Neutrophil (primary cell): ENCODE results near the gene RAB40C.

ENCODE experiments used
- H3K27ac ChIP-seq: fragments of 200-600 bp; sonication (generic); 2 replicates; pipeline ENCODE4 v1.5.1; 2016; ENCODE audit warnings: mild to moderate bottlenecking, moderate library complexity
- H3K27me3 ChIP-seq: fragments of 200-600 bp; sonication (generic); 2 replicates; pipeline ENCODE4 v1.6.0; 2016; ENCODE audit warnings: mild to moderate bottlenecking
- H3K36me3 ChIP-seq: fragments of 200-600 bp; sonication (generic); 2 replicates; pipeline ENCODE4 v1.5.1; 2017
- H3K4me1 ChIP-seq, 2 experiments: fragments of 200-600 bp in 1 of 2; sonication (generic) in 1 of 2; 1 replicate in 1 of 2; 2 replicates in 1 of 2; pipeline versions ENCODE4 v1.5.1 to v1.6.1; 2013 to 2016; ENCODE audit warnings: low read depth in 1 of 2, low read length in 1 of 2, mild to moderate bottlenecking in 1 of 2, moderate library complexity in 1 of 2; ENCODE audit not compliant: control insufficient read depth in 1 of 2, insufficient read depth in 1 of 2
- H3K4me3 ChIP-seq, 2 experiments: fragments of 200-600 bp in 1 of 2; sonication (generic) in 1 of 2; 1 replicate in 1 of 2; 2 replicates in 1 of 2; pipeline ENCODE4 v1.5.1; 2013 to 2016; ENCODE audit warnings: low read depth in 1 of 2, low read length in 1 of 2, mild to moderate bottlenecking in 1 of 2, moderate library complexity in 1 of 2
- H3K9me3 ChIP-seq: fragments of 200-600 bp; sonication (generic); 2 replicates; pipeline ENCODE4 v1.5.1; 2016
- CTCF ChIP-seq: fragments of 200-600 bp; sonication (generic); IDR thresholded peaks from 2 replicates; pipeline ENCODE4 v1.5.1; 2016; ENCODE audit warnings: antibody characterized with exemption

Gene RAB40C

DNA sequence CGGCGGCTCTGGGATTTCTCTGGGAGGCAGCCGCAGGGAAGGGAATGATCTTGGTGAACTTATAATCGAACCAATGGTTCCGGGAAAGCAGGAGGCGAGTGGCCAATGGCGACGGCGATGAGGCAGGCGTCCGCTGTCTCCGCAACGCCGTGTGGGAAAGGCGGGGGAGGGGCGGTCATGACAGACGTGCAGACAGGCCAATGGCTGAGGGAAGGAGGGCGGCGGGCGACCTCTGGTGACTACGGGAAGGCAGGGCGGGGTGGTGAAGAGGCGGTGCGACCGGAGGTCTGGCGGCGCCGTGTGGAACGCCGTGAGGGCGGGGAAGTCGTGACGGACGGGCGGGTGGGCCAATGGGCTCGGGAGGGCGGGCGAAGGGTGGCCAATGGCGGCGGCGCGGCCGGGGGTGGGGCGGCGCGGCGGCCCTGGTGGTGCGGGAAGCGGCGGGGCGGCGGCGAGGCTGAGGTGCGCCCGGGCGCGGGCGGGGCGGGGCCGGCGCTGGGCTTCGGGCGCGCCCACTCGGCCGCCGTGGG lies at the start of gene RAB40C:
Gene RAB40C (plus strand): TSS at position 409 of the 530 bp plus-strand sequence. CDS start 226 bp downstream, outside the sequence.
- Histone ChIP-seq H3K9me3 (no peaks in the 10 kb centered on the region), H3K4me1 (peaks cover 58 to 61% of the 10 kb centered on the region in 2 experiments), H3K4me3 (peak within 1 kb of the TSS; percentile 79 to 99), H3K36me3 (no peaks in the 10 kb centered on the region), H3K27me3 (peaks cover 12% of the 10 kb centered on the region), H3K27ac (peak within 1 kb of the TSS; percentile 96)
- no peak for TF ChIP-seq CTCF

DNA sequence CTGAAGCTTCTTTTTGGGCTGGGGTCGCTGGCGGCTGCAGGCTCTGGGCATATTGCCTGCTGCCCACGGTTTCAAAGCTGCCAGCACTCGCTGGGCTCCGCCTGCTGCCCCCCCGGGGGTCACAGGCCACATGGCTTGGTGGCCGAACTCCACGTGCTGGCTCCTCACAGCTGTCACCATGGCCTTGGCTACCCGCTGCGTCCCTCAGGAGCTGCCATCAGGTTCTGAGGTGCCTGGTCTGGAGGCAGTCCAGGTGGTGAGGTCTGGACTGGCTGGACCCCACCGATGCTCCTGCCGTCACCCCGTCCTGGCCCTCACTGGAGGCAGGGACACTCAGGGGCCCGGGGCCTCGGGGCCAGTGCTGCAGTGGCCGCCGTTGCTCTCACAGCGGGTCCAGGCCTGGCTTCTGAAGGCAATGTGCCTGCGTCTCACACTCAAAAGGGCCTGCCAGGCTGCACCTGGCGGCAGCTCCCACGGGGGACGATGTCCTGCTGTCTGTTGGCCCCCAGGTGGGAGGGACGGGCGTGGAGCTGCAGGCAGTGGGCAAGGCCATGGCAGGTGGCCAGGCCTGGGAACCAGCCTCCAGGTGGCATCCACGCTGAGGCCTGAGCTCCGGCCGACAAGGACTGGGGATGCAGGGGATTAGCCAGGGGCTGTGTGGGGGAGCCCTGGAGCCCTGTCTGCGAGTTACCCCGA lies 49.1 kb upstream of the RAB40C start:
- Histone ChIP-seq H3K36me3 (peaks cover 39% of the 10 kb centered on the region), H3K9me3 (no peaks in the 10 kb centered on the region), H3K4me3 (no peak overlapping the region), H3K27me3 (no peaks in the 10 kb centered on the region), H3K27ac (no peak overlapping the region), H3K4me1 (no peaks in the 10 kb centered on the region)
- no peak for TF ChIP-seq CTCF

GRCh38 chr16:543301-544164 lies 46.3 kb upstream of the RAB40C start:
- no peak for TF ChIP-seq CTCF
- H3K36me3 ChIP-seq: peaks cover 14% of the 10 kb centered on the region
- no peak overlapping the region for H3K27ac ChIP-seq
- H3K4me3 ChIP-seq: no peak overlapping the region
- H3K4me1 ChIP-seq: peaks cover 15 to 19% of the 10 kb centered on the region in 2 experiments
- H3K27me3 ChIP-seq: no peaks in the 10 kb centered on the region
- H3K9me3 ChIP-seq: no peaks in the 10 kb centered on the region

- no peak for TF ChIP-seq CTCF
- H3K36me3 ChIP-seq: peaks cover 22% of the 10 kb centered on the region
- H3K27me3 ChIP-seq: no peaks in the 10 kb centered on the region
- H3K9me3 ChIP-seq: no peaks in the 10 kb centered on the region
- no peak overlapping the region for H3K4me3 ChIP-seq
- no peak overlapping the region for H3K27ac ChIP-seq
- peaks cover 15 to 19% of the 10 kb centered on the region in 2 experiments for H3K4me1 ChIP-seq
Measured at GRCh38 chr16:544517-544916, 45.3 kb upstream of the RAB40C start.

DNA sequence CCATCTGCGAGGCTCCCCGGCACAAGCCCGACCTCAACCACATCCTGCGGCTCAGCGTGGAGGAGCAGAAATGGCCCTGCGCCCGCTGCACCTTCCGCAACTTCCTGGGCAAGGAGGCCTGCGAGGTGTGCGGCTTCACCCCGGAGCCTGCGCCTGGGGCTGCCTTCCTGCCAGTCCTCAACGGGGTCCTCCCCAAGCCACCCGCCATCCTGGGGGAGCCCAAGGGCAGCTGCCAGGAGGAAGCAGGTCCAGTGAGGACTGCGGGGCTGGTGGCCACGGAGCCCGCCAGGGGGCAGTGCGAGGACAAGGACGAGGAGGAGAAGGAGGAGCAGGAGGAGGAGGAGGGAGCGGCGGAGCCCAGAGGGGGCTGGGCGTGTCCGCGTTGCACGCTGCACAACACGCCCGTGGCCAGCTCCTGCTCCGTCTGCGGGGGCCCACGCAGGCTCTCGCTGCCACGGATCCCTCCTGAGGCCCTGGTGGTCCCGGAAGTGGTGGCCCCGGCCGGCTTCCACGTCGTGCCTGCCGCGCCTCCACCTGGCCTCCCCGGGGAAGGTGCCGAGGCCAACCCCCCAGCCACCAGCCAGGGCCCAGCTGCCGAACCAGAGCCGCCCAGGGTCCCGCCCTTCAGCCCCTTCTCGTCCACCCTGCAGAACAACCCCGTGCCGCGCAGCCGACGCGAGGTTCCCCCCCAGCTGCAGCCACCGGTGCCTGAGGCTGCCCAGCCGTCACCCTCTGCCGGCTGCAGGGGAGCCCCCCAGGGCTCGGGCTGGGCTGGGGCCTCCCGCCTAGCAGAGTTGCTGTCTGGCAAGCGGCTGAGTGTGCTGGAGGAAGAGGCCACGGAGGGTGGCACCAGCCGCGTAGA lies 42.7 kb upstream of the RAB40C start:
- no peaks in the 10 kb centered on the region for H3K27me3 ChIP-seq
- peak overlapping the region; percentile 47 to 61 for H3K4me3 ChIP-seq
- peak; percentile 92 for TF ChIP-seq CTCF
- peaks cover 31% of the 10 kb centered on the region for H3K36me3 ChIP-seq
- H3K4me1 ChIP-seq: peaks cover 15 to 19% of the 10 kb centered on the region in 2 experiments
- no peaks in the 10 kb centered on the region for H3K9me3 ChIP-seq
- H3K27ac ChIP-seq: peak overlapping the region; percentile 76
